DND-41 (cell line): ENCODE measurements around the gene LRRC28.

ENCODE experiments used
- ATAC-seq: fragments of 200-7000 bp; cut with Tn5 transposase; 3 replicates; pipeline ENCODE4 v1.9.1; 2021; ENCODE audit warnings: low read depth; ENCODE audit not compliant: insufficient read depth
- DNase-seq: peaks from one replicate; pipeline ENCODE4 v3.0.0-alpha.2; 2020
- H2AFZ ChIP-seq: 2 replicates; pipeline ENCODE4 v1.6.0; 2012; ENCODE audit warnings: low read depth, low read length
- H3K27ac ChIP-seq: 2 replicates; pipeline ENCODE4 v1.5.1; 2012; ENCODE audit warnings: low read length, inconsistent platforms
- H3K27me3 ChIP-seq: fragments of 200-600 bp; sonication (generic); 2 replicates; pipeline ENCODE4 v1.6.0; 2012; ENCODE audit warnings: low read length, mild to moderate bottlenecking, inconsistent platforms; ENCODE audit not compliant: insufficient read depth, poor library complexity
- H3K36me3 ChIP-seq: 2 replicates; pipeline ENCODE4 v1.5.1; 2012; ENCODE audit warnings: low read length, inconsistent platforms; ENCODE audit not compliant: insufficient read depth
- H3K4me1 ChIP-seq: 2 replicates; pipeline ENCODE4 v1.5.1; 2012; ENCODE audit warnings: mild to moderate bottlenecking, low read length; ENCODE audit not compliant: insufficient read depth
- H3K4me2 ChIP-seq: 2 replicates; pipeline ENCODE4 v1.6.0; 2012; ENCODE audit warnings: mild to moderate bottlenecking, moderate library complexity, low read length, inconsistent platforms; ENCODE audit not compliant: insufficient read depth
- H3K4me3 ChIP-seq, 2 experiments: fragments of 200-600 bp in 1 of 2; shearing (Covaris generic) in 1 of 2; 2 replicates each; pipeline ENCODE4 v1.5.1; 2012 to 2016; ENCODE audit warnings: inconsistent platforms in 2 of 2, low read length in 2 of 2, mild to moderate bottlenecking in 2 of 2, low read depth in 1 of 2, moderate library complexity in 1 of 2
- H3K79me2 ChIP-seq: 2 replicates; pipeline ENCODE4 v1.6.0; 2012; ENCODE audit warnings: low read length, inconsistent platforms; ENCODE audit not compliant: insufficient read depth
- H3K9ac ChIP-seq: 2 replicates; pipeline ENCODE4 v1.6.0; 2012; ENCODE audit warnings: low read depth, mild to moderate bottlenecking, inconsistent platforms, low read length, moderate library complexity
- H3K9me3 ChIP-seq: 2 replicates; pipeline ENCODE4 v1.5.1; 2012; ENCODE audit warnings: low read length, moderate library complexity, mild to moderate bottlenecking, inconsistent platforms; ENCODE audit not compliant: insufficient read depth, severe bottlenecking
- H4K20me1 ChIP-seq: 2 replicates; pipeline ENCODE4 v1.6.0; 2012; ENCODE audit warnings: low read length; ENCODE audit not compliant: insufficient read depth
- CTCF ChIP-seq: IDR thresholded peaks from 2 replicates; pipeline ENCODE4 v1.5.1; 2012; ENCODE audit warnings: borderline replicate concordance, low read length, moderate library complexity, mild to moderate bottlenecking; ENCODE audit not compliant: poor library complexity, severe bottlenecking; ENCODE audit errors: extremely low read depth
- EZH2 ChIP-seq: IDR thresholded peaks from 3 replicates; pipeline ENCODE4 v1.6.1; 2012; ENCODE audit warnings: borderline replicate concordance, low read depth, mild to moderate bottlenecking, moderate library complexity, low read length, inconsistent platforms; ENCODE audit not compliant: severe bottlenecking

Gene LRRC28

GRCh38 chr15:99209326-99209725 is 42.0 kb upstream of the LRRC28 start:
- Histone ChIP-seq H3K9me3 (no peaks in the 10 kb centered on the region), H3K4me2 (no peak overlapping the region), H3K27ac (no peak overlapping the region), H3K9ac (no peak overlapping the region), H3K4me1 (no peaks in the 10 kb centered on the region), H3K79me2 (no peaks in the 10 kb centered on the region), H3K36me3 (peaks cover 4% of the 10 kb centered on the region; the same call in 1 of the 2 replicates), H2AFZ (no peak overlapping the region), H4K20me1 (no peaks in the 10 kb centered on the region), H3K27me3 (no peaks in the 10 kb centered on the region), H3K4me3 (no peak overlapping the region)
- TF ChIP-seq CTCF (no peak), EZH2 (no peak)
- DNase-seq (no peak), ATAC-seq (no peak)

GRCh38 chr15:99210334-99210733 is 40.9 kb upstream of the LRRC28 start:
- Histone ChIP-seq H2AFZ (no peak overlapping the region), H3K27ac (no peak overlapping the region), H3K27me3 (no peaks in the 10 kb centered on the region), H4K20me1 (no peaks in the 10 kb centered on the region), H3K4me2 (no peak overlapping the region), H3K4me1 (no peaks in the 10 kb centered on the region), H3K9me3 (no peaks in the 10 kb centered on the region), H3K36me3 (peaks cover 7% of the 10 kb centered on the region; the same call in 1 of the 2 replicates), H3K4me3 (no peak overlapping the region), H3K9ac (no peak overlapping the region), H3K79me2 (no peaks in the 10 kb centered on the region)
- ATAC-seq (no peak), DNase-seq (no peak)
- TF ChIP-seq CTCF: no peak
- TF ChIP-seq EZH2: no peak

GRCh38 chr15:99211926-99212325 is 39.4 kb upstream of the LRRC28 start:
- Histone ChIP-seq H3K9me3 (no peaks in the 10 kb centered on the region), H3K79me2 (no peaks in the 10 kb centered on the region), H3K4me1 (no peaks in the 10 kb centered on the region), H3K4me2 (no peak overlapping the region), H3K36me3 (peaks cover 7% of the 10 kb centered on the region; the same call in 1 of the 2 replicates), H2AFZ (no peak overlapping the region), H3K27ac (no peak overlapping the region), H3K27me3 (no peaks in the 10 kb centered on the region), H3K9ac (no peak overlapping the region), H4K20me1 (no peaks in the 10 kb centered on the region), H3K4me3 (no peak overlapping the region)
- TF ChIP-seq CTCF (no peak), EZH2 (no peak)
- ATAC-seq (no peak), DNase-seq (no peak)

- TF ChIP-seq CTCF (no peak), EZH2 (no peak)
- H3K9ac ChIP-seq: no peak overlapping the region
- no peaks in the 10 kb centered on the region for H4K20me1 ChIP-seq
- no peaks in the 10 kb centered on the region for H3K79me2 ChIP-seq
- no peaks in the 10 kb centered on the region for H3K4me1 ChIP-seq
- no peak overlapping the region for H2AFZ ChIP-seq
- H3K36me3 ChIP-seq: peaks cover 7% of the 10 kb centered on the region; the same call in 1 of the 2 replicates
- no peak for DNase-seq
- H3K9me3 ChIP-seq: no peaks in the 10 kb centered on the region
- no peak overlapping the region for H3K4me2 ChIP-seq
- H3K4me3 ChIP-seq: no peak overlapping the region
- no peak overlapping the region for H3K27ac ChIP-seq
- ATAC-seq: no peak
- no peaks in the 10 kb centered on the region for H3K27me3 ChIP-seq
These were observed 38.9 kb upstream of the LRRC28 start for GRCh38 chr15:99212406-99212805.
